Activated CD4-positive, CD25-positive, alpha-beta regulatory T cell treated with anti-CD3 and anti-CD28 coated beads, Interleukin-2, amount 50 U/mL, for 16 hours (primary cell): ENCODE data around the gene FUT7.
"Not testable (repeated sequence)": the region's sequence is repeated elsewhere in the genome, so short reads cannot be mapped to it uniquely, and the experiment has no call there.

Experiments used
- DNase-seq: peaks from one replicate; pipeline ENCODE4 v3.0.0-alpha.2; 2020; ENCODE audit warnings: low read depth, low spot score

Gene FUT7

DNA sequence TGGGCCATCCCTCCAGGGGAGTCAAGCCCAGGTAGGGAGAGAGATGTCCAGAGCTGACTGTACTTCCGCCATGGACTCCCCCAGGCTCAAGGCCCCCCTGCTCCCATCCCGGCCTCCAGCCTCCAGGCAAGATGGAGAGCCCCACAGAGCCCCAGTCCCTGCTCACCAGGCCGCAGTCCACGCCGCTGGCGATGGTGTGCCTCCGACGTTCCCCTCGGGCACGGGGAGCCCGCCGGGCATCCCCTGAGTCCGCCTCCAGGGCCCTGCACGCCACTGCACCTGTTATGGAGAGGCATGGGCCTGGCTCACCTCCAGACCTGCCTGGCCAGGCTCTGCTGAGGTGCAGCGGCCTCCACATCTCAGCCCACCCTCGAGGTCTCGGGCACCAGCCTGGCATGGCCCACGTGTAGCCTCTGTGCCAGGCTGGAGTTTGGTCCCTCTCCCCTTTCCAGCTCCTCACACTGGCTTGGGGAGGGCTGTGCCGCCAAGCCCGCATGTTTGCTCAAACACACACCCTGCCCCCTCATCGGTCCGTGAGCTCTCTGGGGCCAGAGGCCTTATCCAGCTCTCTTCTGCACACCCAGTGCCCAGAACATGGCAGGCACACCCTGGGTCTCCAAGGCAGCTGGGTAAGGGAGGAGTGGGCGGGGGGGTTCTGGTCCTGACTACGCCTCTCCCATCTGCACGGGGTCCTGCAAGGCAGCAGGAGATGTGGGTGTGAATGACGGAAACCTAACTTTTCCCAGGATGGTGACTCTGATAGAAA is 34.4 kb upstream of the FUT7 start:
- no peak for DNase-seq

DNA sequence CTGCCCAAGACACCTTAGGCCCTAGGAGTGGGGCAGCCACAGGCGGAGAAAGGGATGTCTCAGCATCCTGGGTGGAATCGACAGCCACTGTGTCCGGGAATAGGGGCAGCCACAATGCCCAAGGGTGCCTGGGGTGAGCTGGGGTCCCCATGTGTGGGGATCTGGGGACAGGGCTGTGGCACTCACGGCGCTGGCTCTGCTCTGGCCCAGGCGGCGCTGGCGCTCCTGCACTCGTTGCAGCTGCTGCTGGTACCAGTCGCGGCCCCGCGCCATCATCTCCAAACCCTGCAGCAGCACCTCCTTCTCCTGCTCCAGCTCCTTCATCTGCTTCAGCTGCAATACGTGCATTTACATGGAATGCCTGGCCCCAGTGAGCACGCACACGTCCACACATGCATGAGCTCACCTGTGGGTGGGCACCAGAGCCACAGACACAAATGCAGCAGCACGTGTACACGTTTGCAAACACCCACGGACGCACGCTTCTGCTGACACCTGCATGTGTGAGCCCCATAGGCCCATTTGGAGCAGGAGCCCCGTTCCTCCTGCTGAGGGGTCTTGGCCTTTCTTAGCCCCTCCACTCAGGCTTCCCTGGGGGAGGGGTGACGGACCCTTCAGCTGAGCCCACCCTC is 33.6 kb upstream of the FUT7 start:
- DNase-seq: no peak

DNA sequence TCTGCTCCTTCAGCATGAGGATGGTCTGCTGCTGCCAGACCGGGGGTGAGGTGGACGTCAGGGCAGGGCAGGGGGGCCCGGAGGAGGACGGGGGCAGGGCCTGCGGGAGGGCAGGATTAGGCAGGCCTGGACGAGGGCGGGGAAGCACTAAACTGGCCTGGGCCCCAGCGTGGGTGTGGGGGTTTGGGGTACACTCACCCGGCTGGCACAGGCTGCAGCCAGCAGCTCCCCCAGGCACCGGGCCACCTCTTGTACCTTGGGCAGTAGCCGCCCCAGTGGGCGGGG is 32.9 kb upstream of the FUT7 start:
- no peak for DNase-seq

DNA sequence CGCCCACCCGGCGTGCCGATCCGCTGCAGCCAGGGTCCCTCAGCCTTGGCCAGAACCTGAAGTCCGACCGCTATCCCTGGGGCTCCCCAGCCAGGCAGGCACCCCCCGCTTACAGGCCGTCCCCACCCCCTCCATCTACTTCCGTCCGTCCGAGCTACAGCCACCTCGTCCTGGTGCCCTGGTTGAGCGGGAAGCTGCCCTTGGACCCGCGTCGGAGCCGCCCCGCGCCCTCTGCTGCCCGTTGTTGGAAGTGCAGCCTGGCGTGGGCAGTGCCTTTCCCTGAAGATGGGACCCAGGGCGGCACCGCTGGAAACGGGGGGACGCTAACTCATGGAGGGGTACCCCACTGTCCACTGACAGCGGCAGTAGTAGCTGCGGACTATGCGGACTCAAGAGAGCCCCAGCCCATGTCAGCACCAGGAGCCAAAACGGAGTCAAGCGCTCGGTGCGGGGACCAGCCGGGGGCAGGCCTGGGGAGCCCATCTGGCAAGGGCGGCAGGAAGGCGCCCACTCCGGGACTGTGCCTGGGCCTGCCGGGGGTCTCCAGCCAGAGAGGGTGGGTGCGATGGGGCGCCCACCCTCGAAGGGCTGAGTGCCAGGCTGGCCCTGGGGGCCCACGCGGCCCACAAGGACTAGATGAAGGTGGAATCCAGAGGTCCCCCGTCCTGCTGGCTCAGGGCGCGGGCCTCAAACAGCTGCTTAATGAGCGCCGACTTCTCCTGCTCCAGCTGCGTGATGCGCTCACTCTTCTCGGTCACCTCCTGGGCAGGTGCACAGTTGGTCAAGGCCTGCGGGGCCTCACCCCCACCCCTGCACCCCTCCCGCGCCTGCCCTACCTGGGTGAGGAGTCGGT is 32.4 kb upstream of the FUT7 start:
- no peak for DNase-seq

DNA sequence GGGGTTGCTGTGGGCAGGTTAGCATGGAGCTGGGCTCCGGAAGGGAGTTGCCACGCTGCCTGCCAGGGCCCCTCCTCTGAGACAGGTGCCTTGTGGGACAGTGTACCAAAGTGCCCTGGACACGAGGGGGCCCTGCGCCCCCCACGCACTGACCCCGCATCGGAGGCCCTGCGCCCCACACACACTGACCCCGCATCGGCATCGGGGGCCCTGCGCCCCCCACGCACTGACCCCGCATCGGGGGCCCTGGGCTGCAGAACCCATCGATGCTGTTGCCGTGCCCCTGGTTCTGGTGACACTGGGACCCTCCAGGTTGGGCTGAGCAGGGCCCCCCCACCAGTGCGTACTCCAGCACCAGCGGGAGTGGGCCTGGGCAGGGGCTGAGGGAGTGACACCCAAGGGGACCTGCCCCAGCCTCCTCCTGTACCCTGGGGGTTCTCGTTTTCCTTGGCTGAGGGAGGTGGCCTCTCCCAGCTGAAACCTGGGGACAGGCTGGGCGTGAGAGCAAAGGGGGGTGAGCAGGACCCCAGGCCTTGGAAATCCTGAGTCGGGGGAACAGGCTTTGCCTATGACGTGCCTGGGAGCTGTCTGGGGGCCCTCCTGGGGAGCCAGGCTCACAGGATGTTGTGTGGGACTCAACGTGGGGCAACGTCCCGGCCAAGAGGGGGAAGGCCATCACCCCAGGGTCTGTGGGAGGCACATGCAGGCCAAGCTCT is 31.6 kb upstream of the FUT7 start:
- DNase-seq: no peak

DNA sequence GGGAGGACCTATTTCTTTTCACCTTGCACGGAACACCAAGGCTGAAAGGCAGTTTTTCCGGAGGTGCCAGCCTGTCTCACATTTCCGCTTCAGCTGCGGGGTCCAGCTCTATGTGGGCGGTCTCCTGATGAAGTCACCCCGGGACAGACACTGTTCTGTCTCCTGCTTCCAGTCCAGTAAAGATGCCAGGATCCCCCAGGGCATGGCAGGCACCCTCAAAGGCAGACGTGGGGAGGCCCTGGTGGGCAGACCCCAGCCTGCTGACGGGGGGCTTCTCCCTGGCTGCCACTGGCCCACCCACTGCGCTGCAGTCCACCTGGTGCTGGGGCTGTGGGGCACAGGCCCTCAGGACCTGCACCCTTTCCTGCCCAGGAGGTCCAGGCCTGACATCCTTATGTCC is 30.9 kb upstream of the FUT7 start:
- not testable (repeated sequence) for DNase-seq

DNA sequence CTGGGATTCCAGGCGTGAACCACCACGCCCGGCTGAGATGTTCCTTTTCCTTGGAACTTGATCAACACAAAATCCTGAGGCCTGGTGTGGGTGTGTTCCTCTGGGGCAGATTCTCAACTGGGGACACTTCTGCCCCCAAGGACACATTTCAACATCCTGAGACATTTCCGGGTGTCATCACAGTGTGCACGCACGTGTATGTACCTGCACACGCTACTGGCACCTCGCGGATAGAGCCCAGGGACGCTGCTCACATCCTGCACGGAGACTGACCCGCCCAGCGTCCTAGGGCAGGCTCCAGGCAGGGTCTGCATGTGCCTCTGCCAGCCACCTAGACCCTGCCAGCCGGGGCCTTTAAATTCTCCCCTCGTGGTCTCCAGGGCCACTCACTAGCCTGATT is 30.5 kb upstream of the FUT7 start:
- no peak for DNase-seq

DNA sequence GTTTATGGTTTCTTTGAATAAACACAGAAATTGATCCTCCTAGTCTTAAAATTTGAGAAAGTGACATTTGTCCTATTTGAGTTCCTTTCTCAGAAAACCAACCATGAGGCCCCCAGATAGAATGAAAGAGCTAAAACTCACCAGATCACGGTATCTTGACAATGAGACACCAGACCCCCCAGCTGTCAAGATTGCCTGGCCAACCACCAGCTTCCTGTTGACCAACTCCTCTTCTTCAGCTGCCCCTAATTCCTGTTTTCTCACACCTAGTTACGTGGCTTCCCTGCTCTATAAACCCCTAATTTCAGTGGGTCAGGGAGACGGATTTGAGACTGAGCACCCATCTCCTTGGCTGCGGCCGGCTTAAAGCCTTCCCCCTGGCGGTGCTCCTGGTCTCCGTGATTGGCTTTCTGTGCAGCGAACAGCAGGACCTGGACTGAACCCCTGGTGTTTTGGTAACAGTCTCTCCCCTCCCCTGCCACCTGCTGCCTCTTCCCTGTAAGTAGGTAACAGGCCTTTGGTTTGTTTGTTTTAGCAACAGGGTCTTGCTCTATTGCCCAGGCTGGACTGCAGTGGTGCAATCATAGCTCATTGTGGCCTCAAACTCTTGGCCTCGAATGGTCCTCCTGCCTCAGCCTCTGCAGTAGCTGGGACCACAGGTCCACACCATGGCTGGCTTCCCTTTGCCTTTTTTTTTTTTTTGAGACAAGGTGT is 26.8 kb upstream of the FUT7 start:
- no peak for DNase-seq

DNA sequence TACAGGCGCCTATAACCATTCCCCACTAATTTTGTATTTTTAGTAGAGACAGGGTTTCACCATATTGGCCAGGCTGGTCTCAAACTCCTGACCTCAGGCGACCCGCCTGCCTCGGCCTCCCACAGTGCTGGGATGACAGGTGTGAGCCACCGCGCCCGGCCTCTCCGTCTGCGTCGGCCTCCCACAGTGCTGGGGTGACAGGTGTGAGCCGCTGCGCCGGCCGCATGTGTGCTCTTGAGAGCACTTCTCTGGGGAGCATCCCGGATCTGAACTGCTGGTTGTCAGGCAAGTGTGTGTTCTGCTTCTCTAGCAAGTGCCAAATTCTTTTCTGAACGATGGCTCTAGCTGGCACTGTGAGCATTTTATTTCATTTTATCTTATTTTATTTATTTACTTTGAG is 25.7 kb upstream of the FUT7 start:
- DNase-seq: no peak

DNA sequence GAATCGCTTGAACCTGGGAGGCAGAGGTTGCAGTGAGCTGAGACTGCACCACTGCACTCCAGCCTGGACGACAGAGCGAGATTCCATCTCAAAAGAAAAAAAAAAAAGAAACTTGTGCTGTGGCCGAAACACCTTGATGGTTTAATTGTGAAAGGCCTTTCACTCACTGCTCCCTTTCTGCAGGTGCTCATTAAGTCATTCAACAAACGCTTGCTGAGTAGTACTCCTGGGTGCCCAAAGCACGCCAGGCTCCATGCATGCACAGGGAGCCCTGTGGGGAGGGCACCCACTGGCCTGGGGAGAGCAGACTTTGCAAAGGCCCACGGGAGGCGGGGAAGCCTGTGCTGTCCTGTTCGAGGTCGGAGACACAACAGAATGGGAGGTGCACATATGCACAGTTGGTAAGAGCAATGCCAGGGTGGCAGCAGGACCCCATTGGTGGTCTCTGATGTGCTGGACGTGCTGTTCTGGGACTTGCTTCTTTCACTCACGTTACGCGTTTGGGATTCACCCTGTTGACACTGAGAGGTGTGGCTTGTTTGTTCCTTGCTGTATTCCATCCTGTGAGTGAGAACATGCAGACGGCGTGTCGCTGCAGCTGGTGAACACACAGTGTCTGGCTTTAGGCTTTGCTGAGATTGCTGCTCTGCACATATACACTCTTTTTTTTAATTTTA is 25.0 kb upstream of the FUT7 start:
- no peak for DNase-seq

DNA sequence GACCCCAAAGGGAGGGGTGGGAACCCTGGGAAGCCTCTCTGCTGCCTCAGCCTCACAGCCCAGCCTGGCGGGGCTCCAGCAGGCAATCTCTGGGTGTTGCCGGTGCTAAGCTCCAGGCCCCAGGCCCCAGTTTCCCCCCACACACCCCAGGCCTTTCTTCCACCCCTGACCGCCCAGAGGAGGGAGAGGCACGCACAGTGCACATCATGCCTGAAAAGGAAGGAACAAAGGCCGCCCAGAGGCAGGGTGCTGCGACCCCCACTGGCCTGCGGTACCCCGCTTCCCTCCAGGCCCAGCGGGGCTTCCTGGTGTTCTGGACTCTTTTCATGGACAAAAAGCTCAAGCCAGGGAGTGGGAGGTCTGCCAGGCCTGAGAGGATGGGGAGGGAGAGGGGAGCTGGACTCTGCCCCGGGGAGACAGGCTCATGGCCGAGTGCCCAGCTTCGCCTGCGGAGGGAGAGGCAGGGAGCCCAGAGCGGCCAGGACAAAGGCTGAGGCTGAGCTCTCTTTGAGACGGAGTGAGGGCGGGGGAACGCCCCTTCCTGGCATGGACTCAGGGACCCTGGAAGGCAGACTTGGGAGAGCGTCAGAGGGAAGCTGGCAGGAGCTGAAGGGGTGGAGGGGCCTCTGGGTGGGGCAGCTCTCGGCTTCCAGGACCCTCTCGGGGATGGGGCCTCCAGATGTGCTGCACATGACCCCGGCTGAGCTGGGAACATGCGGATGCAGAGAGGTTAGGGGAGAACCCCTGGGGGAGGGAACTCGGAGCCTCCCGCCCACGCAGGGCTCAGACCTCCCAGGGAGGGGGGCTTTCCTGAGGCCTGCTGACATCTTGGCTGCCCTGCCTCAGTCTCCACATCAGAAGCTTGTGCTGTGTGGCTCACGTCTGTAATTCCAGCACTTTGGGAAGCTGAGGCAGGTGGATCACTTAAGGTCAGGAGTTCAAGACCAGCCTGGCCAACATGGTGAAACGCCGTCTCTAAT is 23.8 kb upstream of the FUT7 start:
- DNase-seq: no peak

DNA sequence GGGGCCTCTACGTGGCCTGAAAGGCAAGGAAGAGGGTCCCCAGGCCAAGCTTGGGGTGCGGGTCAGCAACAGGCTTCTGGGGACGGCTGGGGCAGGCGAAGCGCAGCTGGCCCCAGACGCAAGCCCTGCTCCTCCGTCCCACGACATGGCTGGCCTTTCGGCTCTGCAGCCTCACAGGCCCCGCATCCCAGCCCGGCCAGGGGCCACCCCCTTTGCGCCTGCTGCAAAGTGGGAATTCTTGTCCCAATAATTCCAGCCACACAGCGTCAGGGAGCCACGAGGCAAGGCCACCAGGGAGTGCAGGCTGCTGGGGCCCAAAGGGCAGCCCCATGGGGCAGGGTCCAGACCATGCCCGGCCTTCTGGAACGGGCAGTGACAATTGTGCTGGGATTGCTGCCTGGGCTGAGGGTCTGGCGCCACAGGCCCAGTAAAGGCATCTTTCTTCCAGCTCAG is 23.1 kb upstream of the FUT7 start:
- no peak for DNase-seq

DNA sequence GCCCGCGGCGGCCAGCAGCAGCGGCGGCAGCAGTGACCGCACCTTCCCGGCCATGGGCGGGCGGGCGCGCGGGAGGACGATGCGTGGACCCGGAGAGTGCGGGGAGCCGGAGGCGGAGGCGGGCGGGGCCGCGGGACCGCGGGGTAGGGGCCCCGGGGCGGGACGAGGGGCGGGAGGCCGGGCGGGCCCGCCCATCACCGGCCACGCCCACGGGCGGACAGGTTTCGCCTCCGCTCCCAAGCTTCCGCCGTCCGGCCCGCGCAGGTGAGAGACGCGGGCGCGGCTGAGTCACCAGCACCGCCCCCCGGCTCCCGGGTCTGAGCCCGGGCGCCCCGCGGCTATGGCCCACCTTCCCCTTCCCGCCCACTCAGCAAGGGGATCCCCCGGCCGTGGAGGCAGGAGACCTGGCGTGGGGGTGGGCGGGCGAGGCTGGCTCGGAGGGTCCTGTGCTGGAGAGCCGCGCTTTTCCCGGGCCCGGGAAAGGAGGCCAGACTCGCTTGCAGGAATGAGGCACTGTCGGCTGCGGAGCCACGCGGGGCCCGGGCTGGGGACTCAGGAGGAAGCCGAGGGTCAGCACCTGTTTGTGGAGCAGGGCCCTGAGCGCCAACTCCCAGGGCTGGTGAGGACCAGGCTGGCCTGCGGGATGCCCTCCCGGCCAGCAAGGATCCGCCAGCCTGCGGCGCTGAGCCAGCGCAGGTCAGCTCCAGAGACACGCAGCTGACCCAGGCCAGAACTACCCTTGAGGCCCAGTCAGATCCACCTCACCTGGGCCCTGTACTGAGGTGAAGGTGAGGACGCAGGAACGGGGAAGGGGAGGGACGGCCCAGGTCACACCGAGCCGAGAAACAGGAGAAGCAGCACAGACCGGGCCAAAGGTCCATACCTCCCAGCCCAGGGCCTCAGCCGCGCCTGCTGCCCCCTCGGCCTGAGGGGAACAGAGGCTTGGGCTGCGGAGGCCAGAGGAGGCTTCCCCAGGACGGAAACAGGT is 22.4 kb upstream of the FUT7 start, which contains the start of gene ENTPD2:
TSS of gene ENTPD2 (minus strand) at position 118 of the 988 bp plus-strand sequence. CDS start at position 54, 64 bp downstream.
- no peak for DNase-seq

DNA sequence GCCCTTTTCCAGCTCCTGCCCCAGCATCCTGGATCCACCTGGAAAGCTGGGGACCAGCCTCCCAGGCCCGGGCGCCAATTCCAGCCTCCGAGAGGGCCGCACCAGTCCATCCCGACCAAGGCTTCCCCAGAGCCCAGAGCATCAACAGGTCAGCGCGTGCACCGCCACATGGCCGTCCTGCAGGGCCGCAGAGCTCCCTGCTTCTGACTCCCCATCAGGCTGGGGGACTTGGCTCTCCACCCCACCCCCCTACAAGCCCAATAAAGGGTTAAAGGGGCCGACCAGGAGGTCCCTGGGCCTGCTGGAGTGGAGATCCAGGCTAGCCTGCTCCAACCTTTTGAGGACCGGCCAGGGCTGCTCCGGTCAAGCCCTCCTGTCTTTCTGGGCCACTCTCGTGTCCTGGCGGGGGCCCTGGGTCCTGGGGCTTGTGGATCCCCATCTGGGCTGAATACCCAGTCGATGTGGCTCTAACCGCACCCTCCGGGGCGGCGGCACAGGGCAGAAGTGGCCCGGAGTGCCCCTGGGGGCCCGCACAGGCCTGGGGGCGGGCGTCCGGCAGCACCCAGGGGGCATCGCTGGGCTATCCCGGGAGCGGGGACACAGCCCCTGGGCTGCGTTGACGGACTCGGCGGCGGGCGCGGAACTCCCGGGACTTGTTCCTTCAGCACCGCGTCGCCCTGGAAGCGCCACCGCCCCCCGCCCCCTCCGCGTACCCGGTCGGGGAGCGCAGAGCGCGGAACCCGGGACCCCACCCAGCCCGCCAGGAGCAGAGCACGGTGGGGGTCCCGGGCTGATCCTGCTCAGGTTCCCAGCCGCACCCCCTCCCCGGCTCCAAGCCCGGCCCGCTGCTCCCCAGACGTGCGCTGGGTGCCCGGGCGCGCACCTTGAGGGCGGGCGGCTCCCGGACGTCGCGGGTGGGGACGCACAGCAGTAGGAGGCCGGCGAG is 21.4 kb upstream of the FUT7 start:
- no peak for DNase-seq

DNA sequence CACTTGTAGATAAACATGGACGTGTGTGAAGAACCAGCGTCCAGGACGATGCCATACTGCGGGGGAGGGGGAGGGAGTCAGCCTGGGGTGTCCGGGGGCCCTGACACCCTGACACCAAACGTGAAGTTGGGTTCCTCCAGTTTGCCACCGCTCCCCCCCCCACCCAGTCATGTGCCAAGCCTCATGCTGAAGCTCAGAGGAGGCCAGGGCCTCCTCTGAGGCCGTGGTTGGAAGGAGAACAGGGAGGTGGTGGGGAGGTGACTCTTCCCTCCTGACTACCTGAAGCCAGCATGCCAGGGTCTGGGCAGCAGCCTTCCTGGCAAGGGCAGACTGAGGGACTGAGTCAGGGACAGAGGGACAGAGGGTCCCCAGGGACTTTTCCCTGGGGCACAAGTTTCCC is 20.4 kb upstream of the FUT7 start:
- no peak for DNase-seq

DNA sequence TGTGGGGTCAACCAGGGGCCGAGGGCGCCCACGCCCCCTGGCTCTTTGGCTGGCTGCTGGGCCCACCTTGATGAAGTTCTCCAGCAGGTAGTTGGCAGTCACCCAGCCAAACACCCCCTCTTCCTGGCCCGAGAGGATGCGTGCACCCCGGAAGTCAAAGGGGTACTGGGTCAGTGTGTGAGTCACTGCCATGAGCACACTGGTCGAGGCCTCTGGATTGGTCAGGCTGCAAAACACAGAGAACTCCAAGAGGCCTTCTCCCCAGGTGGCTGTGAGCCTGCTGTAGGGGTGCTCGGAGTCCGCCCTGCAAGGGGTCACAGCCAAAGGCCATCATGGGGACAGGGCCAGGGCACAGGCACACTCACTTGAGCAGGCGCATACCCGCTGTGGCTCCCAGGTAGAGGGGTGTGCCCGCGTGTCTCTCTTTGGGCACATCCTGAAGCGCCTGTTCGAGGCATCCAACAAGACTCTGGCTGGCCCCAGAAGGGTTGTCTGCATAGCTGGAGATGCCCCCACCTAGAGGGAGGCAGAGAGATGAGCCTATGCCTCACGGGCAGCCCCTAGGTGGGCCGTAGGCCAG is 19.3 kb upstream of the FUT7 start:
- no peak for DNase-seq

DNA sequence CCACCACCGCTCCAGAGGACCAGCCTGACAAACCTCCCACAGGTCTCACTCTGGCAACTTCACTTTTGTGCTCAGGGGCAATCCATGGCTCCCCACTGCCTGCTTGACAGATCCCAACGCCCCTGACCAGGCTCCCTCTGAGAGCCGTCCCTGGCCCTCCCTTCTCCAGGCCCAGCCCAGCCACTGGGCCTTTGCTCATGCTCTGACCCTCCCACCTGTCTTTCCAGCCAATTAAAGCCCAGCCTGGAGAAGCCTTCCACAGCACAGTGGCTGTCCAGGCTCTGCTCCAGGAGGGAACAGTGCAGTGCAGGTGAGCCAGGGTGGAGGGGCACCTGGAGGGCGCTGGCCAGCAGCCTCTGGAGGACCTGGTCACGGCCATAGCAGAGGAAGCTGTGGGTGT is 18.7 kb upstream of the FUT7 start:
- DNase-seq: no peak
